ENCODE data around the gene PTPRR. TPM values are rescaled to one million over a fixed set of nuclear protein-coding genes. Genes with fewer than 3 reads are reported as not detected.
A peak's percentile ranks its signal among the peaks of the same experiment; 100 is the strongest.

PTPRR gene
- polyA plus RNA-seq, 1 donor from 2014 or later: not detected

GRCh38 chr12:70661466-70662161, 258.9 kb downstream of the PTPRR start:
- H3K27ac Mint-ChIP-seq: no peak overlapping the region
- H3K36me3 Mint-ChIP-seq: no peaks in the 10 kb centered on the region
- peak overlapping the region in 1 of 4 donors; percentile 20 for H3K4me3 Mint-ChIP-seq
- H3K4me1 Mint-ChIP-seq: peaks cover 12 to 19% (median 18%) of the 10 kb centered on the region in 3 donors
- no peaks in the 10 kb centered on the region for H3K9me3 Mint-ChIP-seq
- H3K27me3 Mint-ChIP-seq: no peaks in the 10 kb centered on the region

GRCh38 chr12:70660620-70661219, 259.8 kb downstream of the PTPRR start:
- Mint-ChIP-seq H3K4me3 (peak overlapping the region in 2 of 4 donors; percentile 29 to 36), H3K27me3 (no peaks in the 10 kb centered on the region), H3K4me1 (peaks cover 12 to 19% (median 18%) of the 10 kb centered on the region in 3 donors), H3K9me3 (no peaks in the 10 kb centered on the region), H3K27ac (no peak overlapping the region), H3K36me3 (no peaks in the 10 kb centered on the region)

GRCh38 chr12:70660002-70660604, 260.4 kb downstream of the PTPRR start:
- no peaks in the 10 kb centered on the region for H3K9me3 Mint-ChIP-seq
- no peak overlapping the region for H3K27ac Mint-ChIP-seq
- H3K4me3 Mint-ChIP-seq: no peak overlapping the region
- peaks cover 2% of the 10 kb centered on the region for H3K27me3 Mint-ChIP-seq
- peaks cover 12 to 19% (median 18%) of the 10 kb centered on the region in 3 donors for H3K4me1 Mint-ChIP-seq
- H3K36me3 Mint-ChIP-seq: no peaks in the 10 kb centered on the region

GRCh38 chr12:70659077-70659606, 261.4 kb downstream of the PTPRR start:
- Mint-ChIP-seq H3K9me3 (no peaks in the 10 kb centered on the region), H3K36me3 (no peaks in the 10 kb centered on the region), H3K27me3 (peaks cover 2% of the 10 kb centered on the region), H3K27ac (no peak overlapping the region), H3K4me1 (peaks cover 12 to 19% (median 18%) of the 10 kb centered on the region in 3 donors), H3K4me3 (no peak overlapping the region)

- Mint-ChIP-seq H3K27ac (no peak overlapping the region), H3K9me3 (no peaks in the 10 kb centered on the region), H3K4me1 (peaks cover 12 to 19% (median 18%) of the 10 kb centered on the region in 3 donors), H3K4me3 (no peak overlapping the region), H3K27me3 (peaks cover 2% of the 10 kb centered on the region), H3K36me3 (no peaks in the 10 kb centered on the region)
Observed at GRCh38 chr12:70657616-70658286, 262.8 kb downstream of the PTPRR start.

- no peaks in the 10 kb centered on the region for H3K4me1 Mint-ChIP-seq
- H3K9me3 Mint-ChIP-seq: no peaks in the 10 kb centered on the region
- peaks cover 3% of the 10 kb centered on the region for H3K27me3 Mint-ChIP-seq
- peaks cover 3% of the 10 kb centered on the region for H3K36me3 Mint-ChIP-seq
- no peak overlapping the region for H3K4me3 Mint-ChIP-seq
- no peak overlapping the region for H3K27ac Mint-ChIP-seq
Observed at GRCh38 chr12:70652451-70652850, 268.1 kb downstream of the PTPRR start.

GRCh38 chr12:70648831-70649230, 271.7 kb downstream of the PTPRR start:
- Mint-ChIP-seq H3K4me1 (peaks cover 0 to 4% (median 0%) of the 10 kb centered on the region in 3 donors), H3K9me3 (no peaks in the 10 kb centered on the region), H3K36me3 (peaks cover 3% of the 10 kb centered on the region), H3K4me3 (no peak overlapping the region), H3K27ac (no peak overlapping the region), H3K27me3 (peaks cover 4% of the 10 kb centered on the region)

GRCh38 chr12:70648191-70648590, 272.3 kb downstream of the PTPRR start:
- Mint-ChIP-seq H3K36me3 (peaks cover 3% of the 10 kb centered on the region), H3K27ac (no peak overlapping the region), H3K27me3 (peaks cover 4% of the 10 kb centered on the region), H3K4me3 (no peak overlapping the region), H3K9me3 (no peaks in the 10 kb centered on the region), H3K4me1 (peaks cover 0 to 4% (median 0%) of the 10 kb centered on the region in 3 donors)

- Mint-ChIP-seq H3K4me1 (peaks cover 0 to 4% (median 0%) of the 10 kb centered on the region in 3 donors), H3K36me3 (peaks cover under 1% of the 10 kb centered on the region), H3K27me3 (peaks cover 3% of the 10 kb centered on the region), H3K4me3 (no peak overlapping the region), H3K27ac (peak overlapping the region in 1 of 3 donors; percentile 43), H3K9me3 (no peaks in the 10 kb centered on the region)
Observed at GRCh38 chr12:70646850-70647249, 273.7 kb downstream of the PTPRR start.

- Mint-ChIP-seq H3K27me3 (peaks cover 3% of the 10 kb centered on the region), H3K4me1 (peaks cover 0 to 4% (median 0%) of the 10 kb centered on the region in 3 donors), H3K36me3 (no peaks in the 10 kb centered on the region), H3K9me3 (no peaks in the 10 kb centered on the region), H3K4me3 (no peak overlapping the region), H3K27ac (no peak overlapping the region)
Observed at GRCh38 chr12:70645494-70646317, 274.8 kb downstream of the PTPRR start.

GRCh38 chr12:70644861-70645260, 275.7 kb downstream of the PTPRR start:
- Mint-ChIP-seq H3K27ac (no peak overlapping the region), H3K27me3 (peaks cover 3% of the 10 kb centered on the region), H3K4me3 (no peak overlapping the region), H3K4me1 (peaks cover 0 to 4% (median 0%) of the 10 kb centered on the region in 3 donors), H3K9me3 (no peaks in the 10 kb centered on the region), H3K36me3 (no peaks in the 10 kb centered on the region)

GRCh38 chr12:70643939-70644338, 276.6 kb downstream of the PTPRR start:
- Mint-ChIP-seq H3K4me1 (peaks cover 0 to 4% (median 0%) of the 10 kb centered on the region in 3 donors), H3K27ac (no peak overlapping the region), H3K9me3 (no peaks in the 10 kb centered on the region), H3K4me3 (no peak overlapping the region), H3K36me3 (no peaks in the 10 kb centered on the region), H3K27me3 (peaks cover 3% of the 10 kb centered on the region)

- H3K36me3 Mint-ChIP-seq: no peaks in the 10 kb centered on the region
- H3K27ac Mint-ChIP-seq: no peak overlapping the region
- H3K4me1 Mint-ChIP-seq: peaks cover 0 to 4% (median 0%) of the 10 kb centered on the region in 3 donors
- H3K27me3 Mint-ChIP-seq: peaks cover 5% of the 10 kb centered on the region
- no peaks in the 10 kb centered on the region for H3K9me3 Mint-ChIP-seq
- no peak overlapping the region for H3K4me3 Mint-ChIP-seq
Observed at GRCh38 chr12:70641691-70642090, 278.8 kb downstream of the PTPRR start.

GRCh38 chr12:70640901-70641300, 279.6 kb downstream of the PTPRR start:
- H3K4me3 Mint-ChIP-seq: no peak overlapping the region
- no peaks in the 10 kb centered on the region for H3K36me3 Mint-ChIP-seq
- H3K4me1 Mint-ChIP-seq: peaks cover 0 to 2% (median 0%) of the 10 kb centered on the region in 3 donors
- no peak overlapping the region for H3K27ac Mint-ChIP-seq
- peaks cover 3% of the 10 kb centered on the region for H3K27me3 Mint-ChIP-seq
- H3K9me3 Mint-ChIP-seq: no peaks in the 10 kb centered on the region

All from IgD-negative memory B cell (primary cell).